ENCODE results near the gene ADAMTSL1. TPM values are rescaled to one million over a fixed set of nuclear protein-coding genes. Genes with fewer than 3 reads are reported as not detected.

ADAMTSL1 gene
- total RNA-seq, 8 experiments from 2014 or later: 5.3 to 87.8 (median 11.5) TPM

DNA sequence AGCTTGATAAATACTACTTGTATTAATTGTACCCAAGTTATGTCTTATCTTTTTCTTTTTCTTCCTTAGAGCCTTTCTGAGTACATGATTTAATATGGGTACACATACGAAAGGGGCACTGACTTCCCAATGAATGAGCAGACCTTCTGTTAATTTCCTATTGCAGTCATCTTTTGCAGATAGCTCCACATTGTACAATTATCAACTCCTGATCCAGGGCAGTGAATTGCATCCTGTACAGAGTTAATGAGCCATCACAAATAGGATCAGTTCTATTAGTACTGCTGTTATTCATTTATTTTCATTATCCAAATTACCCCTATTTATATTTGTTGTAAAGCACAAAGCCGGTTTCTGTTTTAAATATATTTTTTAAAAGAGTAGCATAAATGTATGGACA is 105.6 kb downstream of the ADAMTSL1 start:
- in situ Hi-C loops (cut with MboI; ENCODE audit: low pct_unique_long_range_greater_than_20kb in 2 of 9, low sequenced_read_pairs in 9 of 9, unreplicated experiment in 9 of 9): no loop called here
- 22 to 100% (median 77%) methylated on average over 1 to 2 of the region's 2 CpGs; no CpG with 5 or more reads in 1 of the 10 experiments for WGBS, 10 experiments
- ATAC-seq (replicated peaks in 6 of 8): no peak
- no peaks in the 10 kb centered on the region for H3K4me1 ChIP-seq (replicated peaks in 1 of 2)
- H3K4me3 ChIP-seq: no peak overlapping the region
- no peak overlapping the region for H3K27ac ChIP-seq

DNA sequence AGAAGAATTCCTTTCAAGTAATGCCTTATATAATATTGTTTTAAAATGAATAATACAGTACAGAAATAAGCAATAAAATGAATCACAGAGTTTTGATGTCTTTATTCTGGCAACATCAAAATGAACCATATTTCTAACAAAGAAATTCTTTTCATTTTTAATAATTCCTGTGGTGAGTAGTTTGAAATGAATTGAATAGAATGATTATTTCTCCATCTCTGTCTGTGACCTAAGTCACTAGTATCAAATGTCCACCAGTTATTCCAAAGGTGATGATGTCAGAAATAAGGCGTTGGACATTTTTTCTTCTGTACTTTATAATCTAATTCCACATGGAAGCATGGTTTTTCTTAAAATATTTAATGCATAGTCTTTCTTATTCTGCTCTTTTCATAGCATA is 106.2 kb downstream of the ADAMTSL1 start:
- H3K27ac ChIP-seq: no peak overlapping the region
- H3K4me1 ChIP-seq (replicated peaks in 1 of 2): no peaks in the 10 kb centered on the region
- in situ Hi-C loops (cut with MboI; ENCODE audit: low pct_unique_long_range_greater_than_20kb in 2 of 9, low sequenced_read_pairs in 9 of 9, unreplicated experiment in 9 of 9): no loop called here
- no peak overlapping the region for H3K4me3 ChIP-seq
- 10 to 100% (median 90%) methylated on average over 1 of the region's 1 CpG; no CpG with 5 or more reads in 2 of the 10 experiments for WGBS, 10 experiments
- ATAC-seq (replicated peaks in 6 of 8): no peak

DNA sequence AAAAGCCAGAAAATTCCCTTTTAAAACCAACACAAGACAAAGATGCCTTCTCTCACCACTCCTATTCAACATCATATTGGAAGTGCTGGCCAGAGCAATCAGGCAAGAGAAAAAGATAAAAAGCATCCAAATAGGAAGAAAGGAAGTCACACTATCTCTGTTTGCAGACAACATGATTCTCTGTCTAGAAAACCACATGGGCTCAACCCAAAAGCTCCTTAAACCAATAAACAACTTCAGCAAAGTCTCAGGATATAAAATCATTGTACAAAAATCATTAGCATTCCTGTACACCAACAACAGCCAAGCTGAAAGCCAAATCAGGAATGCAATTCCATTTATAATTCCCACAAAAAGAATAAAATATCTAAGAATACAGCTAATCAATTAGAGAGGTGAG is 112.0 kb downstream of the ADAMTSL1 start:
- Histone ChIP-seq H3K4me1 (replicated peaks in 1 of 2) (no peaks in the 10 kb centered on the region), H3K27ac (no peak overlapping the region), H3K4me3 (no peak overlapping the region)
- no peak for ATAC-seq (replicated peaks in 6 of 8)
- in situ Hi-C loops (cut with MboI; ENCODE audit: low pct_unique_long_range_greater_than_20kb in 2 of 9, low sequenced_read_pairs in 9 of 9, unreplicated experiment in 9 of 9): no loop called here

DNA sequence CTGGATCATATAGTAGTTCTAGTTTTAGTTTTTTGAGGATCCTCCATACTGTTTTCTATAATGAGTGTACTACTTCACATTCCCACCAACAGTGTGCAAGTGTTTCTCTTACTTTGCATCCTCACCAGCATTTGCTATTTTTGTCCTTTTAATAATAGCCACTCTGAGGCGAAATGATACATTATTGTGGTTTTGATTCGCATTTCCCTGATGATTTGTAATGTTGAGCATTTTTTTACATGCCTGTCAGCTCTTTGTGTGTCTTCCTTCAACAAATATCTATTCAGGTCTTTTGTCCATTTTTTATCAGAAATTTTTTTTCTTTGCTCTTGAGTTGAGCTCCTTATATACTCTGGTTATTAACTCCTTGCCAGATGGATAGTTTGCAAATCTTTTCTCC is 114.0 kb downstream of the ADAMTSL1 start:
- H3K4me3 ChIP-seq: no peak overlapping the region
- no peak overlapping the region for H3K27ac ChIP-seq
- in situ Hi-C loops (cut with MboI; ENCODE audit: low pct_unique_long_range_greater_than_20kb in 2 of 9, low sequenced_read_pairs in 9 of 9, unreplicated experiment in 9 of 9): no loop called here
- no peaks in the 10 kb centered on the region for H3K4me1 ChIP-seq (replicated peaks in 1 of 2)
- ATAC-seq (replicated peaks in 6 of 8): no peak
- WGBS, 10 experiments: 4 to 100% (median 91%) methylated on average over 1 to 2 of the region's 2 CpGs

DNA sequence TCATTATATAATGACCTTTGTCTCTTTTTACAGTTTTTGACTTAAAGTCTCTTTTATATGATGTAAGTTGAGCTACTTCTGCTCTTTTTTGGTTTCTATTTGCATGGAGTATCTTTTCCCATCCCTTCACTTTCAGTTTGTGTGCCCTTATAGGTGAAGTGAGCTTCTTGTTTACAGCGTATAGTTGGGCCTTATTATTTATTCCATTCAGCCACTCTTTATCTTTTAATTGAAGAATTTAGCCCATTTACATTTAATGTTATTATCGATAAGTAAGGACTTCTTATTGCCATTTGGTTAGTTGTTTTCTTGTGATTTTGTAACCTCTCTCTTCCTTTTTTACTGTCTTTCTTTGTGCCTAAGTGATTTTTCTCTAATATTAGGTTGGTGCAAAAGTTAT is 117.3 kb downstream of the ADAMTSL1 start:
- WGBS, 10 experiments: 85 to 100% (median 96%) methylated on average over 2 of the region's 2 CpGs; no CpG with 5 or more reads in 1 of the 10 experiments
- H3K4me1 ChIP-seq (replicated peaks in 1 of 2): no peaks in the 10 kb centered on the region
- in situ Hi-C loops (cut with MboI; ENCODE audit: low pct_unique_long_range_greater_than_20kb in 2 of 9, low sequenced_read_pairs in 9 of 9, unreplicated experiment in 9 of 9): no loop called here
- ATAC-seq (replicated peaks in 6 of 8): no peak
- no peak overlapping the region for H3K27ac ChIP-seq
- no peak overlapping the region for H3K4me3 ChIP-seq

DNA sequence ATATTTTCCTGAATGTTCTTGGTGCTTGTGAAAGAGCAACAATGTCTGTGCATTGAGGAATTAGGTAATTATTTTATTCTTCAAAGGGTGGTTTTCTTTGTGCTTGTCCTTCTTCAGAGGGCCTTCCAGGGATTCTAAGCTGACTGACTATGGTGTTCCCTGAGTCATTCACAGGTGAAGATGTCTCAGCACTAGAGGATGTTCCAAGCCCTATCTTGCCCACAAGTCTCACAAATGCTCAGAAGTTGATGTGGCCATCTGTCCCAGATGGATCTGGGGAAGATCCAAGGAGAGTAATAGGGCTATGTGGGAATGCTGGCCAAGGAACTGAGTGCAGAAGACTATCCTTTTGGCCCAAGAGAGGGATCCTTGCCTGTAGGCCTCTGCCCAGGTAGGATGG is 120.9 kb downstream of the ADAMTSL1 start:
- H3K27ac ChIP-seq: no peak overlapping the region
- H3K4me1 ChIP-seq (replicated peaks in 1 of 2): no peaks in the 10 kb centered on the region
- H3K4me3 ChIP-seq: no peak overlapping the region
- in situ Hi-C loops (cut with MboI; ENCODE audit: low pct_unique_long_range_greater_than_20kb in 2 of 9, low sequenced_read_pairs in 9 of 9, unreplicated experiment in 9 of 9): no loop called here
- ATAC-seq (replicated peaks in 6 of 8): no peak

DNA sequence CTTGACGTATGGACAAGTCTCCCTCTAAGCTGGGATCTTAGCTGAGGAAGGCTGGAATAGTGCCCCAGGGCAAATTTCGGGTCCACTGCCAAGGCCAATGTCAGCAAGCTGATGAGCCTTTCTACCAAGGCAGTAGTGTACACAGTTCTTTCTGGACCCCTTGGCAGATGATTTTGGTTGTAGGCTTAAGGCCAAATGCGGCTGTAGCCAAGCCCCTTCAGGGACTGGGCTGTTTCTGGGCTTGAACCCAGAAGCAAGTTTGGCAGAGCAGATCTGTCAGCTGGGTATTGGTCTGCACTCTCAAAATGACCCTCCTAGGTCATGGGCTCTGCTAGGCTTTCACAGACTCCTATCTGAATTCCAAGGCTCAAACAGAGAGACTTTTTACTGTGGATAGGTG is 121.6 kb downstream of the ADAMTSL1 start:
- 90 to 100% (median 100%) methylated on average over 1 to 2 of the region's 3 CpGs; no CpG with 5 or more reads in 5 of the 10 experiments for WGBS, 10 experiments
- H3K27ac ChIP-seq: no peak overlapping the region
- in situ Hi-C loops (cut with MboI; ENCODE audit: low pct_unique_long_range_greater_than_20kb in 2 of 9, low sequenced_read_pairs in 9 of 9, unreplicated experiment in 9 of 9): no loop called here
- H3K4me1 ChIP-seq (replicated peaks in 1 of 2): no peaks in the 10 kb centered on the region
- no peak for ATAC-seq (replicated peaks in 6 of 8)
- no peak overlapping the region for H3K4me3 ChIP-seq

DNA sequence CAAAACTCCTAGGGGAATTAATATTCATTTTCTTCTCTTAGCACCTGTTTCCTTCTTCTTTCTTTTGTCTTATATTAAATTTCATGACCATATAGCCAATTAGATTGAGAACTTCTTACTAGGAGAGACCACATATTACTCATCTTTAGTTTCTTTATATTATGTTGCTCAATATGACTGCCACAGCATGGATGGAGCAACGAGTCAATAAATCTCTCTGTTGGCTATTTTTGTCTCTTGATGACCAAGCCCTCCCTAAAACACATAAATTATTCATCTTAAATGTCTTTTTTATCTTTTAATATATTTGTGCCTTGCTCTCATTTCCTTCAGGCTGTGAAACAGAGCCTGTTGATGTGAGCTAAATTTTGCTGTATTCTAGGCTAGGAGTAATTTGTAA is 123.0 kb downstream of the ADAMTSL1 start:
- ATAC-seq (replicated peaks in 6 of 8): peak in 3 of 8 experiments; percentile 40 to 92 (median 74)
- H3K27ac ChIP-seq: no peak overlapping the region
- in situ Hi-C loops (cut with MboI; ENCODE audit: low pct_unique_long_range_greater_than_20kb in 2 of 9, low sequenced_read_pairs in 9 of 9, unreplicated experiment in 9 of 9): no loop called here
- WGBS, 10 experiments: 0 to 100% (median 63%) methylated on average over 1 of the region's 1 CpG; no CpG with 5 or more reads in 1 of the 10 experiments
- H3K4me3 ChIP-seq: no peak overlapping the region
- H3K4me1 ChIP-seq (replicated peaks in 1 of 2): no peaks in the 10 kb centered on the region

DNA sequence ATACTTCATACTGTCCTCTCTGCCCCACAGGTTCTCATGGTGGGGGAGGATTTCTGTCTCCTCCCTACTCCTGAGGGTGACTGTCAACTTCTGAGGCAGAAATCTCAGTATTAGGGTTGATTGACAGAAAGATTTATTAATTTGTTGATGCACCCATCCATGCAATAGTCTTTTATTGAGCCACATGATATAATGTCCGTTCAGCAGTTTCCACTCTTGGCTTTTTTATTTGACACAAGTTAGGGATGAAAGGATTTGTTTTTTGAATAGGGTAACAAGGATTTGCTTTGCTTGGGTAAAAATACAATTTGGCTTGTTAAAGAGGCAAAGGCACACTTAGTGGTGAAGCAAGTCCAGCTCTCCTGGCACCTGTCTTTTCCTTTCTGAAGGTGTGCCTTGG is 125.0 kb downstream of the ADAMTSL1 start:
- Histone ChIP-seq H3K4me1 (replicated peaks in 1 of 2) (no peaks in the 10 kb centered on the region), H3K27ac (no peak overlapping the region), H3K4me3 (no peak overlapping the region)
- 75 to 100% (median 93%) methylated on average over 1 of the region's 1 CpG; no CpG with 5 or more reads in 4 of the 10 experiments for WGBS, 10 experiments
- in situ Hi-C loops (cut with MboI; ENCODE audit: low pct_unique_long_range_greater_than_20kb in 2 of 9, low sequenced_read_pairs in 9 of 9, unreplicated experiment in 9 of 9): no loop called here
- ATAC-seq (replicated peaks in 6 of 8): no peak

DNA sequence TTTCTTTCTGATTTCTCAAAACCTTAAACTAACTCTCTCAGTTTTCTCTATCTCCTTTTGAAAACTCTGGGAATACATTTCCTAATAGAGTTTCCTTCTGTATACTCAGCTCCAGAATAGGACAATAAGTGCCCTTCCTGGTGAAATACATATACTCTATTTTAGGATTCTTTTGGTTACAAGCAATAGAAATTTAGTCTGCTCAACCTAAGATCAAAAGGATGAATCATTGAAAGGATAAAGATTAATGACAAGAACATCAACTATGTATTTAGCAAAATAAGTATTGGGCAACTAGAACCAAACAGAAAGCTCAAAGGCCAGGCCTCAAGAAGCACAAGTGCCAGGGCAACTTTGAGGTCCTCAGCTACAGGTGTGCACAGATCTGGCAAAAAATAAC is 127.1 kb downstream of the ADAMTSL1 start:
- ATAC-seq (replicated peaks in 6 of 8): no peak
- Histone ChIP-seq H3K27ac (no peak overlapping the region), H3K4me3 (no peak overlapping the region), H3K4me1 (replicated peaks in 1 of 2) (peaks cover 10 to 16% of the 10 kb centered on the region in 2 donors)
- in situ Hi-C loops (cut with MboI; ENCODE audit: low pct_unique_long_range_greater_than_20kb in 2 of 9, low sequenced_read_pairs in 9 of 9, unreplicated experiment in 9 of 9): no loop called here

DNA sequence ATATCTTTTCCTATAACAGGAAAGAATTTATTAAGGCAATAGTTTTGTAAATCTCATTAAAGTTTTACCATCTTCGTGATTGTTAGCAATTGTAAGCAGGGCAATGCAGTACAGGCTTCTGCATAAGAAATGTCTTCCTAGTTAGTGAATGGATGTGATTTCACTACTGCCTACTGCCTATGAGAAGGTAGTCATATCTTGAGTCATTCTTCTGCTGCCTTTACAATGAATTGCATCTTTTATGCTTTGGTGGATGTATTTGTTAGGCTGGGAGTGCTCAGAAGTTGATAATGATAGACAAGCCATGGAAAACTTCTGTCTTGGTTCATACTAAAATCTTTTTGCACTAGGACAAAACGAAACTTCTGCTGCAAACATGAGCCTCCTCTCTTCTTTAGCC is 128.0 kb downstream of the ADAMTSL1 start:
- no peak overlapping the region for H3K27ac ChIP-seq
- no peak for ATAC-seq (replicated peaks in 6 of 8)
- WGBS, 10 experiments: 18 to 100% (median 90%) methylated on average over 1 to 2 of the region's 2 CpGs; no CpG with 5 or more reads in 1 of the 10 experiments
- in situ Hi-C loops (cut with MboI; ENCODE audit: low pct_unique_long_range_greater_than_20kb in 2 of 9, low sequenced_read_pairs in 9 of 9, unreplicated experiment in 9 of 9): no loop called here
- H3K4me3 ChIP-seq: no peak overlapping the region
- peaks cover 17 to 24% of the 10 kb centered on the region in 2 donors for H3K4me1 ChIP-seq (replicated peaks in 1 of 2)

DNA sequence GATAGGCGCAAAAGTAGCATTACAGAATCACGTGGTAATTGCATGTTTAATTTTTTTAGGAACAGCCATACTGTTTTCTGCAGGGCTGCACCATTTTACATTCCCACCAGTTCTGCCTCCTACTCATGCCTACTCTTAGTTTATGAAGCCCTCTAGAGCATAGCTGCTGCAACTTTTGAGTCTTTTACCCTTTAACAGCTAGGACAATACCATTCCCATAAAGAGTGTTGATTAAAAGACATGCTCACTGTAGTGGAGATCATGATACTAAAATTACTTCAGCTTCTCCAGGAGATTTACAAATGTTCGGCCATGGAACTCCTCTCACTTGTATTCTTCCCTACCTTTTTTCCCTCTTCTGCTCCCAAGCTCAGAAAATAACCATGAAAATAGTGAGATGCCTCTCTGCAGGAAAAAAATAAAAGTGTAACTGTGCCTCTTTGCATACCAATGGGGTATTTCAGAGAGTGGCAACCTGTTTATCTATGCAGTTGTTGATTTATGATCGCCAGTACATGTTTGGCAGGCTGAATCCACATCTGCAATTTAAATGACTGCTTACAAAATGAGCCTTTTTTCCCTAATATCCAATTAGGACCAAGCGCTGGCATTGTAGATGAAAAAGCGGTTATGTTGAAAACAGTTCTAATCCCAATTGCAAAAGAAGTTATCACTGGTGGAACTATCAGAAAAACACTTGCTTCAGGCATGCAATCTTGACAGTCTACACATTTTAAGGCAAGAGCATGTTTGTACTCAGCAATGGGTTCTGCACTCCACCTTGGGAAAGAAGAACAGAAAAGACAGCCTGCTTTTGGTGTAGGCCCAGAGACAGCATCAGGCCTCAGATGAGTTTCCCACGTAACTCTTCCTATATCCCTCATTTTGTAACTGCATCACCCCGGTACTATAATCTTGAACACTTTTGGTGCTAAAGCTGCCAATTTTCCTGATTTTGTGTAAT is 131.1 kb downstream of the ADAMTSL1 start:
- Histone ChIP-seq H3K27ac (peak overlapping the region in 1 of 2 donors; percentile 3), H3K4me1 (replicated peaks in 1 of 2) (peaks cover 19 to 29% of the 10 kb centered on the region in 2 donors), H3K4me3 (no peak overlapping the region)
- in situ Hi-C loops (cut with MboI; ENCODE audit: low pct_unique_long_range_greater_than_20kb in 2 of 9, low sequenced_read_pairs in 9 of 9, unreplicated experiment in 9 of 9): no loop called here
- WGBS, 10 experiments: 30 to 92% (median 60%) methylated on average over 2 to 8 of the region's 8 CpGs
- peak in 7 of 8 experiments; percentile 14 to 86 (median 76) for ATAC-seq (replicated peaks in 6 of 8)

DNA sequence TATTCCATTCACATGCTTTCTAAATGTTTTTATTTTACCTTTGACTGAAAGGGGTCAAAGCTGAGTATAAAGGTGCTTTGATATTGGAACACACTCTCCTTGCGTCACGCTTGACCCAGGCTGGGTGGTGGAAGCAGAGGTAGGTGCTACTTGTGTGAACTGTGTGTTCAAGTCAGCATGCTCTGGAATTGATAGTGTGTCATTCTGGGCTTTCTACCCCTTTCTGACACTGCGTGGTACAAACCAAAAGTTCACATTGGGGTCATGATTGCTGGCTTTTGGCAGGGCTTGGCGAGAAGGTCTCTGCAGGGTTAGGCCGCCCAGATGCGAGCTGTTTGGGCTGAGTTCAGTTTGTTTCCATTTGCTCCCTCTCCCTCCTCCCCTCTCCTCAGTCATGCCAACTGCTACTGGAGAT is 131.8 kb downstream of the ADAMTSL1 start:
- WGBS, 10 experiments: 0 to 80% (median 33%) methylated on average over 1 to 6 of the region's 6 CpGs; no CpG with 5 or more reads in 1 of the 10 experiments
- peak overlapping the region in 1 of 2 donors; percentile 55 for H3K27ac ChIP-seq

DNA sequence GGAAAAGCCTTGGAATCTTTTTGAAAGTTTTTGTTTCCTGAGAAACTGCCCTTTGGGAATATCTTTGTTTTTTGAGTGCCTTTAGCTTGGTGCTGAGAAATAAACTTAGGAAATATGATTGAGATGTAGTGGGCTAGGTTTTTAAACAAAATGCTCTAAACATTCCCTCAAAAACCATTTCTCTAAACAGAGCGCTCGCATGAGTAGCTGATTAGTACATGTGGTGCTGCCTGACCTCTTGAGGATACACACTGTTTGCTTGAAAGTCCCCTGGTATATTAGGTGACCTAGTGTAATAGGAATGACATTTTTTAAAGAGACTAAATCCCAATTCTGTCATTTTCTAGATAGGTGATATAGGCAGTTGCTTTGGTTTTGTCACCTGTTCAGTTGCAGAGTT is 132.3 kb downstream of the ADAMTSL1 start:
- Histone ChIP-seq H3K4me1 (replicated peaks in 1 of 2) (peaks cover 19 to 33% of the 10 kb centered on the region in 2 donors), H3K27ac (peak overlapping the region in 1 of 2 donors; percentile 55), H3K4me3 (no peak overlapping the region)
- in situ Hi-C loops (cut with MboI; ENCODE audit: low pct_unique_long_range_greater_than_20kb in 2 of 9, low sequenced_read_pairs in 9 of 9, unreplicated experiment in 9 of 9): no loop called here
- 20 to 75% (median 68%) methylated on average over 1 to 2 of the region's 2 CpGs; no CpG with 5 or more reads in 7 of the 10 experiments for WGBS, 10 experiments
- no peak for ATAC-seq (replicated peaks in 6 of 8)

More for the DNA sequence above, 131.8 kb downstream of the ADAMTSL1 start:
- in situ Hi-C loops (cut with MboI; ENCODE audit: low pct_unique_long_range_greater_than_20kb in 2 of 9, low sequenced_read_pairs in 9 of 9, unreplicated experiment in 9 of 9): no loop called here
- Histone ChIP-seq H3K4me1 (replicated peaks in 1 of 2) (peaks cover 19 to 29% of the 10 kb centered on the region in 2 donors), H3K4me3 (no peak overlapping the region)
- ATAC-seq (replicated peaks in 6 of 8): peak in 7 of 8 experiments; percentile 5 to 82 (median 35)
